Progenitor cell of endocrine pancreas (in vitro differentiated cells): ENCODE data around the gene SMIM7. TPM values are rescaled to one million over a fixed set of nuclear protein-coding genes. Genes with fewer than 3 reads are reported as not detected.
"Not testable (repeated sequence)": the region's sequence is repeated elsewhere in the genome, so short reads cannot be mapped to it uniquely, and the experiment has no call there.

ENCODE experiments used
- DNase-seq: peaks from one replicate; pipeline ENCODE4 v3.0.0; 2021; ENCODE audit warnings: low spot score; ENCODE audit not compliant: unreplicated experiment
- H3K27ac Mint-ChIP-seq: 2 replicates; pipeline ENCODE4 v1.8.0; 2021; ENCODE audit warnings: mild to moderate bottlenecking, moderate library complexity, mixed read lengths
- H3K27me3 Mint-ChIP-seq: 2 replicates; pipeline ENCODE4 v1.8.0; 2021; ENCODE audit warnings: mixed read lengths
- H3K36me3 Mint-ChIP-seq: 2 replicates; pipeline ENCODE4 v1.8.0; 2022; ENCODE audit warnings: mixed read lengths; ENCODE audit not compliant: insufficient read depth
- H3K4me1 Mint-ChIP-seq: 2 replicates; pipeline ENCODE4 v1.8.0; 2021; ENCODE audit warnings: low read depth, mixed read lengths
- H3K4me3 Mint-ChIP-seq: 2 replicates; pipeline ENCODE4 v1.8.0; 2021; ENCODE audit warnings: low read depth, mild to moderate bottlenecking, moderate library complexity, mixed read lengths
- H3K9me3 Mint-ChIP-seq: 2 replicates; pipeline ENCODE4 v1.8.0; 2021; ENCODE audit warnings: low read depth, mixed read lengths
- total RNA-seq: library from RNA; stranded (reverse); gene quantifications from 2 replicates; pipeline ENCODE4 v1.2.1, GENCODE V29; 2021
- TF ChIP-seq, protein P1 (sequence below): fragments of 200-600 bp; sonication (generic); IDR thresholded peaks from one replicate; pipeline ENCODE4 v1.5.0; 2021; ENCODE audit warnings: antibody characterized with exemption, mild to moderate bottlenecking; ENCODE audit not compliant: unreplicated experiment

SMIM7 gene
- total RNA-seq, 1 donor from 2014 or later: 81.3 TPM

GRCh38 chr19:16676101-16676798, 16.3 kb upstream of the SMIM7 start:
- no peak overlapping the region for H3K4me3 Mint-ChIP-seq
- no peaks in the 10 kb centered on the region for H3K9me3 Mint-ChIP-seq
- TF ChIP-seq, protein P1, sequence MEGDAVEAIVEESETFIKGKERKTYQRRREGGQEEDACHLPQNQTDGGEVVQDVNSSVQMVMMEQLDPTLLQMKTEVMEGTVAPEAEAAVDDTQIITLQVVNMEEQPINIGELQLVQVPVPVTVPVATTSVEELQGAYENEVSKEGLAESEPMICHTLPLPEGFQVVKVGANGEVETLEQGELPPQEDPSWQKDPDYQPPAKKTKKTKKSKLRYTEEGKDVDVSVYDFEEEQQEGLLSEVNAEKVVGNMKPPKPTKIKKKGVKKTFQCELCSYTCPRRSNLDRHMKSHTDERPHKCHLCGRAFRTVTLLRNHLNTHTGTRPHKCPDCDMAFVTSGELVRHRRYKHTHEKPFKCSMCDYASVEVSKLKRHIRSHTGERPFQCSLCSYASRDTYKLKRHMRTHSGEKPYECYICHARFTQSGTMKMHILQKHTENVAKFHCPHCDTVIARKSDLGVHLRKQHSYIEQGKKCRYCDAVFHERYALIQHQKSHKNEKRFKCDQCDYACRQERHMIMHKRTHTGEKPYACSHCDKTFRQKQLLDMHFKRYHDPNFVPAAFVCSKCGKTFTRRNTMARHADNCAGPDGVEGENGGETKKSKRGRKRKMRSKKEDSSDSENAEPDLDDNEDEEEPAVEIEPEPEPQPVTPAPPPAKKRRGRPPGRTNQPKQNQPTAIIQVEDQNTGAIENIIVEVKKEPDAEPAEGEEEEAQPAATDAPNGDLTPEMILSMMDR: no peak
- H3K27ac Mint-ChIP-seq: no peak overlapping the region
- H3K36me3 Mint-ChIP-seq: peaks cover 8% of the 10 kb centered on the region
- H3K4me1 Mint-ChIP-seq: peaks cover 2% of the 10 kb centered on the region
- no peaks in the 10 kb centered on the region for H3K27me3 Mint-ChIP-seq
- no peak for DNase-seq

- not testable (repeated sequence) for H3K4me1 Mint-ChIP-seq, DNase-seq, H3K27me3 Mint-ChIP-seq, H3K36me3 Mint-ChIP-seq, H3K27ac Mint-ChIP-seq, H3K4me3 Mint-ChIP-seq, H3K9me3 Mint-ChIP-seq
Observed at GRCh38 chr19:16673839-16674238, 13.9 kb upstream of the SMIM7 start.

DNA sequence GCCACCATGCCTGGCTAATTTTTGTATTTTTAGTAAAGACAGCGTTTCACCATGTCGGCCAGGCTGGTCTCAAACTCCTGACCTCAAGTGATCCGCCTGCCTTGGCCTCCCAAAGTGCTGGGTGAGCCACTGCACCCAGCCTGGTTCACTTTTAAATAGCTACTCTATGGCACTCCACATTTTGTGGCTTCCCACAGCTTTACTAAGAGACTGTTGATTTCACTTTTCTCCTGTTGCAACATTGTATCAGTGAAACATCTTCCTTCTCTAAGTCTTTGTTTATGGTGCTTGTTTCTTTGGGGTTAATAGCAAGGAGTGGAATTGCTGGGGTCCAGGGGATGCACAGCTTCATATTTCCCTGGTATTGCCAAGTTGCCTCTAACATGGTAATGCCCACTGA, 13.3 kb upstream of the SMIM7 start:
- Mint-ChIP-seq H3K27me3 (no peaks in the 10 kb centered on the region), H3K27ac (no peak overlapping the region), H3K9me3 (no peaks in the 10 kb centered on the region), H3K4me3 (no peak overlapping the region), H3K4me1 (peaks cover 2% of the 10 kb centered on the region), H3K36me3 (peaks cover 2% of the 10 kb centered on the region)
- DNase-seq: no peak
- TF ChIP-seq, protein P1: no peak

GRCh38 chr19:16671652-16672274, 11.8 kb upstream of the SMIM7 start:
- Mint-ChIP-seq H3K27ac (no peak overlapping the region), H3K36me3 (peaks cover 2% of the 10 kb centered on the region)
- TF ChIP-seq, protein P1: no peak

GRCh38 chr19:16670291-16670690, 10.3 kb upstream of the SMIM7 start:
- no peaks in the 10 kb centered on the region for H3K4me1 Mint-ChIP-seq
- peaks cover 2% of the 10 kb centered on the region for H3K36me3 Mint-ChIP-seq
- TF ChIP-seq, protein P1: no peak
- H3K9me3 Mint-ChIP-seq: no peaks in the 10 kb centered on the region
- no peaks in the 10 kb centered on the region for H3K27me3 Mint-ChIP-seq
- H3K4me3 Mint-ChIP-seq: no peak overlapping the region
- DNase-seq: no peak
- H3K27ac Mint-ChIP-seq: no peak overlapping the region

More at GRCh38 chr19:16671652-16672274, 11.8 kb upstream of the SMIM7 start:
- no peak for DNase-seq
- Mint-ChIP-seq H3K27me3 (no peaks in the 10 kb centered on the region), H3K4me3 (no peak overlapping the region), H3K9me3 (no peaks in the 10 kb centered on the region), H3K4me1 (peaks cover 2% of the 10 kb centered on the region)

GRCh38 chr19:16668702-16669101, 8.8 kb upstream of the SMIM7 start:
- not testable (repeated sequence) for DNase-seq, H3K27me3 Mint-ChIP-seq, H3K27ac Mint-ChIP-seq, H3K9me3 Mint-ChIP-seq, H3K36me3 Mint-ChIP-seq, H3K4me3 Mint-ChIP-seq, H3K4me1 Mint-ChIP-seq
